Ovary (tissue), 3 donors: ENCODE results near the gene ALK.

Experiments used
- CTCF ChIP-seq, 3 donors: fragments of 450-650 bp in 2 of 3; fragments of 200-600 bp in 1 of 3; IDR thresholded peaks; one replicate each; pipeline versions ENCODE4 v1.5.1 to v1.8.0; 2016 to 2022; ENCODE audit warnings: antibody characterized with exemption in 3 of 3, mild to moderate bottlenecking in 1 of 3
- EP300 ChIP-seq: sonication (generic); formaldehyde crosslinking; IDR thresholded peaks from one replicate; pipeline ENCODE4 v1.6.1; 2017; ENCODE audit warnings: antibody characterized with exemption
- POLR2A ChIP-seq: fragments of 450-650 bp; IDR thresholded peaks from one replicate; pipeline ENCODE4 v1.6.1; 2017; ENCODE audit warnings: antibody characterized with exemption, mild to moderate bottlenecking, moderate library complexity
- donor health status: DM: no; HTN: no; CAD: no.

- TF ChIP-seq CTCF (IDR thresholded peaks at IDR 0.05) (no peak), EP300 (no peak), POLR2A (no peak)
Observed at GRCh38 chr2:29504746-29505145, 416.6 kb downstream of the ALK start.
